NCI-H82 (cell line): ENCODE data around the gene ZFHX3.
"Not testable (repeated sequence)": the region's sequence is repeated elsewhere in the genome, so short reads cannot be mapped to it uniquely, and the experiment has no call there.

Experiments
- DNase-seq: peaks from one replicate; lab custom pipeline; 2025; lab: John Stamatoyannopoulos, UW

Gene ZFHX3

DNA sequence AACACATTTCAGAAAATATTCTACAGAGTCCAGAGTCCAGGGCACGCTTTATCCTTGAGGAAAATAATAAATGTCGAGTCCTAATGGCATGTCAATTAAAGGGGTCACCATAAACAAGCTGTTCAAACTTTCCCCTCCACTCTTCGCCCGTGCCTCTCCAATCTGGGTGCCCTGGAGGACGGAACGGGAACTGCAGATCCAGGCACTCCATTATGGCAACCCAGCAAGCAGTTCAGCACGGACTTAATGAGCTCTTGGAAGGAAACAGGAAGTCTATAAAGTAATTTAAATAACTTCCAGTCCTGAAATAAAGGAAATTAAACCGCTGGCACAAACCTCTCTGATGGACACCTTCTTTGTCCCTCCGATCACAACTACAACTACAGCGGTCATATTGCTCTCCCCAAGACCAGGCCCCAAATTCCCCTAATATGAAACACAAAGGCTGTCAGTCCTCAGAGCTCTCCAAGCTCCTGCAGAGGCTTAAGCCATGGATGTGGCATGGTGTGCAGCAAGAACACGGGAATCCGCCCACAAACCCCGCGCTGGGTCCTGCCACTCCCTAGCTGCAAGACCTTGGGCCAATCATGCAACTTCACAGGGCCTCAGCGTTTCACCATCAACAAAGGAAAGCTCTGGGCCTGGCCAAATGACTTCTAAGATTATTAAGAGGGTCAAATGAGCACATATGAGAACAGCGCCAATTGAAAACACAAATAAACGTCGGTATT, 52.6 kb downstream of the ZFHX3 start:
- DNase-seq: peak; percentile 65

DNA sequence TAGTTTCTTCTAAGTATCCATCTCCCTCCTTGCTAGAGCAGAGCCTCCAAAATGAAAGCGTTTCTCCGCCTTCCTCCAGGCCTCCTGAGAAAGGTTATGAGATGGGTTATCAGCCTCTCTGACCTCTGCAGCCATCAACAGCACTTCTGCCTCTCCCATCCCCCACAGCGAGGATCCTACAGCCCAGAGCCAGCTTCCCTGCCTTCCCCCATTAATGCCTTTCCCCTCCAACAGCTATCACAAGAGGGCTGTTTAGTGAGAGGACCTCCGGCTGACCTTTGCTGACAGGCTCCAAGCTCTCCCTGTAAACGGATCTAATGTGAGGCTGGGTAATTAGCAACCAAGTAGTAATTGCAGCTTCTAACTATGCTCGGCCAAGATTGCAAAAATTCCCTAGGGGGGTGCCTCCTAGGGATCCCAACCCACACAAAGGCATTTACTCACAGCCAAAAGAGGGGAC, 55.8 kb downstream of the ZFHX3 start:
- no peak for DNase-seq

DNA sequence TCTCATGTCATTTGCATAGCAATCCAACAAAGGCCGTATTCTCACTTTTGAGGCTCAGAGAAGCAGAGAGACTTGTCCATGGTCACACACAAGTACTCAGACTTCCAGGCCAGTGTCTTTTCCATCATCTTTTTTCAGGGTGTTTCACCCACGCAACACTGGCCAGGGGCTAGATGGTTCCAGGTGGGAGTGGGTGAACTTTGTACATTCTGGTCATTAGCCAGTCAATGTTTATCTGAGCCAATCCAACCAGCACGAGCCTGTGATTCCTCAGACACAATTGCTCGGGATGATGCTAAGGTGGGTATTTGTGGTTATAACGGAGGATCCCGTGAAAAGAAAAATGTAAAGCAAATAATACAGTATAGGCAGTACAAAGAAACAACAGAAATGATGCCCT, 56.3 kb downstream of the ZFHX3 start:
- no peak for DNase-seq

DNA sequence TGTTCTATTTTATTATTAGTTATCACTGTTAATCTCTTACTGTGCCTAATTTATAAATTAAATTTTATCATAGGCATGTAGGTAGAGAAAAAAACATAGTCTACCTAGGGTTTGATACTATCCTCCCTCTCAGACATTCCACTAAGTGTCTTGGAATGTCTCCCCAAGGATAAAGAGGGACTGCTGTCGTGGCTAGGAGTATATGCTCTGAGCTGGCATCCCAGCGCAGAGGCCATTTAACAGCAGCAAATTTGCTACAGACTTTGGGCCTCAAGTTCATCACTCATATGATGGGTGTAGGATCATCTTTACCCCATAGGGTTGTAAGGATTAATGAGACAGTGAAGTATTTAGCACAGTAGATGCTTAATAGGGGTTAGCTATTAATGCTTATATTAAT, 56.7 kb downstream of the ZFHX3 start:
- no peak for DNase-seq

DNA sequence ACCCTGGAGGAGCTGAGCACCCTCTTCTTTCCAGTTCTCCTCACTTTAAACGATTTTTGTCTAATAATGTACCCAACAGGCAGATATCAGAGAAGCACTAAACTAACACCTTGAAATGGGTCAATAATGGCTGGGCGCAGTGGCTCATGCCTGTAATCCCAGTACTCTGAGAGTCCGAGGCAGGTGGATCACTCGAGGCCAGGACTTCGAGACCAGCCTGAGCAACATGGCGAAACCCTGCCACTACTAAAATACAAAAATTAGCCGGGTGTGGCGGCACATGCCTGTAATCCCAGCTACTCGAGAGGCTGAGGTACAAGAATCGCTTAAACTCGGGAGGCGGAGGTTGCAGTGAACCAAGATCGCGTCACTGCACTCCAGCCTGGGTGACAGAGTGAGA, 57.4 kb downstream of the ZFHX3 start:
- DNase-seq: no peak

DNA sequence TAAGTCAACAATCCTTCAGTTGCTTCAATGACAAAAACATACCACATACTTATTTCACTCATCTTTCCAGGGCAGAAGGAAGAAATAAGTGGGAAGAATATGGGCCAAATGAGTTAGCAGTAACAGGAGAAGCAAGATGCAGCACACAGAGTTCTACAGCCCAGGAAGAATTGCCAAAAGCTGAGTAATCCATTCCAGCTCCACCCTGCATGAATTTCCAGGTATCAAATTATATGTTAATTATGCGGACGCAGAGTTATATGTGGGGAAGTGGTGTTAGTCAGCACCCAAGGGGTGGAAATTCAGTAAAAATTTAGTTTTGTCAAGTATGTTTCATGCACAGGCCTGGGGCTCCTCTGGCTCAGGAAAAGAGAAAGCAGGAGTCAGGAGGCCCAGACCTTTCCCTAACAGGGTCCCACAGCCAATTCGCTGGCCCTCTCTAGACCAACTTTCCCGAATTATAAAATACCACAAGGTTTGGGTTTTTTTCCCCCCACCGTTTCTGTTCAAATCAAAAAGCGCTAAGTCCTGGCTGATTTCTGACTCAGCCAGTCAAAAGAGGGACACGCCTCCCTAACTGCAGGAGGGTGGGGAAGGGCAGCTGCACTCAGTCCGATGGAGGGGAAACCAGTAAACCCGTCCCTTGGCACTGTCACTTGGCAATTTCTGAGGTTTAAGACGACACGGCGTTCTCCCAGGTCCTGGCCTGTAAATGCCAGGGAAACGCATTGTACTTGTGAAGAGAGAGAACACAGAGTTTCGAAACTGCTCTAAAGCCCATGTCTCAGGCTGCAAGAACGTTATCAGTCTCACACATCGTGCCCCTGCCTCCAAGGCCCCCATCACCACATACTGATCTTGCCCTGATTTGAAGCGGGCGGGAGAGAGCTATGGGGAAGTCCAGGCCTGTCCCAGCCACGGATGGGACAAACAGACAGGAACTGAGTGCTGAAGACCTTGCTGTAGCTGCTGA, 58.1 kb downstream of the ZFHX3 start:
- no peak for DNase-seq

DNA sequence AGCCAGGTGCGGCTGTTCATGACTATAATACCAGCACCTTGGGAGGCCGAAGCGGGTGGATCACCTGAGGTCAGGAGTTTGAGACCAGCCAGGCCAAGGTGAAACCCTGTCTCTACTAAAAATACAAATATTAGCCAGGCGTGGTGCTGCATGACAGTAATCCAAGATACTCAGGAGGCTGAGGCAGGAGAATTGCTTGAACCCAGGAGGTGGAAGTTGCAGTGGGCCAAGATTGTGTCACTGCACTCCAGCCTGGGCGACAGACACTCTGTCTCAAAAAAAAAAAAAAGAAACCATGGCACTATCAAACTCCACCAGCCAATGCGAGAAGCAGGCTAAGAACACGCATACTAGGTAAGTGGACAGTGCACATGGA, 58.7 kb downstream of the ZFHX3 start:
- not testable (repeated sequence) for DNase-seq

DNA sequence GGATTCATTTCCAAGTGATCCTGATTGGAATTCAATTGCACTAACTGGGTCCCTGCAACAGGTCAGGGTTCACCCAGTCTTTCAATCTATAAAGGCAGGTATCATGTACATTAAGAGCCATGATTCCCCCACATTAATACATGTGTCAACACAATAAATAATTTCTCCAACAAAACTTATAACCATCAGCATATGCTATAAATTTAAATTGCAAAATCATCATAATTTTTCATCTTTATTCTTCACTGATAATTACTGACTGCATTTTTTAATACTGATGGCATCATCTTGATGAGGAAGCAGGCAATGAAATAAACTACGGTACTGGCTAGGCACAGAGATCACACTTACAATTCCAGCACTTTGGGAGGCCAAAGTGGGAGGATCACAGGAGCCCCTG, 59.4 kb downstream of the ZFHX3 start:
- no peak for DNase-seq

DNA sequence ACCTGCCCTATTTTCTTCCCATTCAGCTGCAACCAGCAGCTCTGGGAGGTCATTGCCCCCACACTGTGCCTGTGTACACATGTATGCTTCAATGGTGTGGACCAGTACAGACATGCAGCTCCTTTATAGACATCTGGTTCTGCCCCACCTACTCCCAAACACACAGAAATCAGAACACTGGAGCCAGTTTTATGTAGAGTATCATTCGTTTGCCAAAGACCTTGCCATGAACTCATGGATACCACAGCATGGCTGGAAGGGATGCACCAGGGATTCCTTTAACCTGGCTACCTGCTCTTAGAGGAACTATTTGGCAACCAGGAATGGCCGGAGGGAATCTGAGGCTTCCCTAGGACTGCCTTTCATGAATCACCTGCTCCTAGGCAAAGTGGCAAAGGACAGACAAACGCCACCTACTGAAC, 60.4 kb downstream of the ZFHX3 start:
- DNase-seq: no peak

DNA sequence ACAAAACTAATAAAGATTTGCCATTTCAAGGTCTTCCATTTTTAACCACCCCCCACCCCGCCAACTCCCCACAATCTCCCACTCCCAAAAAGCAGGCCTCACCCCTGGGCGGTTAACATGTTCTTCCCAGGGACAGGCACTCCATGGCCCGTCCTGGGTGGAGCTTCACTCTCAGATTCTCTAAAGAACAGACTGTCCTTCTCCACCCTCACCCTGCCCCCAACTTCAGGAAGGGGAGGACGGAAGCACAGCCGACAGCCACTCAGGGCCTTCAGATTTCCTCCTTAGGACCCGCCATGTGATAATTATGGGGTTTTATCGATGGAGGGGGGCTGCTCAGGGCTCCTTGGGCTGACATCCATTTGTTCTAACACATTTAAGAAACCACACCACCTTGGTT, 61.9 kb downstream of the ZFHX3 start:
- DNase-seq: peak; percentile 6

DNA sequence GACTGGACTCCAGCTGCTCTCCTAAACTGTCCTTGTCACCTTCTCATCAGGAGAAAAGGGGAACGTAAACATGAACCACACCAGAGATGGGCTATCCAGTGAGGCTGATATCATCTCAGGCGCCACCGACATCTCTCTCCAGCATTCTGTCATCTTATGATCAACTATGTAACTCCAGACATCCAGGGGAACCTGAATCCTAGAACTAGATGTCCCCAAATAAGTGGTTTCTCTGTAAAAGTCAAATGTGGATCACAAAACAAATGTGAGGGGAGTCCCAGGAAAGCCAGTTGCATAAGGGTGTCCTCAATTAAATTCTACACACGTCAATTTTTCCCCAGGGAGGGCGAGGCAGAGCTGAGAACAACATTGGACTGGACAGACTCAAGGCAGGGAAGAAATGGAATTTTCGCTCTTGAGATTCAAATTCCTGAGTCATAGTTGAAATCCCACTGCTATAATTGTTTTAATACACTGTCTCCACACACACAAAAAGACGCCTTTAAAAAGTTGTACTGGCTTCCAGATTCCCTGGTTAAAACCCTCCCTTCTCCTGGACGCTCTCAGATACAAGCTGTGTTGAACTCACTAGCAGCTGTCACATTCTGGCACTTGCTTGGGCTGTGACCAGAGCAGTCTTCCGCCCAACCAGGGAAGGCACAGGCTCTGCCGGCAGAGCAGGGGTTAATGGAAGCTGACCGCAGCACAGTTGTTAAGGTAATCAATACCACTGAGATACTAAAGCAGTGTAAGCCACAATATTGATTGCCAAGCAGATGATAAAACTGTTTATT, 62.6 kb downstream of the ZFHX3 start:
- no peak for DNase-seq

DNA sequence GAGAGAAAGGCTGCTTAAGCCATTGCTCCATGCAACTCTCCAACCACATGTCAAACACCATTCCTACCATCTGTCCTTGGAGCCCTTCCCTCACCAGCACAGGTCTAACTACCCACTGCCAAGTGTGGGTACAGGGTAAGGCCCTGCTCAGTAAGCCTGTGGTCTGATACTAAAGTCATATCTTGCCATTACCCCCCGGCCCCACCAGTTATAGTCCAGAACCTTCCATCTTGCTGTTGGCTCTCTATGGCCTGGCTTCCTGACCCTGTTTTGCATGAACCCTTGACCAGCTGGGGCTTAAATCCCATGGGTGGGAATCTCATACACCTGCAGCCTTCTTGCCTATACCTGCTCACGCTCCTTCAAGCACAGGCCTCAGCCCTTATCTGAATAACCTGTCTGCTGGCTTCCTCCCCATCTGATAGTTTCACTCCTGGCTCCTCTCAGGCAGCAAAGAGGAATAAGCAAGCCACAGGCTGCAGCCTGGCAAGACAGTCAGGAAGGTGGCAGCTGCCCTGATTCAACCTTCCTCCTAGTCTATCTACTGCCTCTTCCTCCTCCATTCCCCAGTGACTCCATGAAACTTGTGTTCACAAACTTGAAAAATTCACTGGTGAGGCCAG, 64.1 kb downstream of the ZFHX3 start:
- DNase-seq: no peak

DNA sequence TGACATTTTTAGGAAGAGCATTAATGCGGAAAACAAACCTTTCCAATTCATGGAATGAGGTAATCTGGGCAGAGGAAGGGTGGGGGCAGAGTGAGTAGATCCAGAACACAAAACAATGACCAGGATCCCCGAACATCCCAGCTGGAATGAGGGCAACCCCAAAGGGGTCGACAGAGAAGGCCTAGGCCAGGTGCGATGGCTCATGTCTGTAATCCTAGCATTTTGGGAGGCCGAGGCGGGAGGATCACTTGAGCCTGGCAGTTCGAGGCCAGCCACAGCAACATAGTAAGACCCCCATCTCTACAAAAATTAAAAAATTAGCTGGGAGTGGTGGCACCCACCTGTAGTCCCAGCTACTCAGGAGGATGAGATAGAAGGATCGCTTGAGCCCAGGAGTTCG, 64.7 kb downstream of the ZFHX3 start:
- no peak for DNase-seq

DNA sequence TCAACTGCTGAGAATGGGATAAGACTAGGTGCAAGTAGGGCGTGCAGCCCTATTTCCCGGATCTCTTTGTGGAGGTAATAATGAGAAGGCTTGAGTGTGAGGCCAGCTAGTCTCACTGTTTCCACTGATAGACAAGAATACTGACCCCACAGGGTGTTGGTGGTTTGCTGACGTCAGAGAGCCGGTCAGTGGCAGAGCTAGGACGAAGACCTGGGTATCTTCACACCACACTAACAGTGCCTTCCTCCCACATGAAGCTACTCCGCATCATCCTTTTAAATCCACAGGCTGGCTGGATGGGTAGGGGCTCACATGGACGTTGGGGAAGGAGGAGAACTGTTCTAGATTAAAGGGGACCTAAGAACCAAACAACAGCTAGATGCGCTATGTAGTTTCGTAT, 68.0 kb downstream of the ZFHX3 start:
- DNase-seq: no peak

DNA sequence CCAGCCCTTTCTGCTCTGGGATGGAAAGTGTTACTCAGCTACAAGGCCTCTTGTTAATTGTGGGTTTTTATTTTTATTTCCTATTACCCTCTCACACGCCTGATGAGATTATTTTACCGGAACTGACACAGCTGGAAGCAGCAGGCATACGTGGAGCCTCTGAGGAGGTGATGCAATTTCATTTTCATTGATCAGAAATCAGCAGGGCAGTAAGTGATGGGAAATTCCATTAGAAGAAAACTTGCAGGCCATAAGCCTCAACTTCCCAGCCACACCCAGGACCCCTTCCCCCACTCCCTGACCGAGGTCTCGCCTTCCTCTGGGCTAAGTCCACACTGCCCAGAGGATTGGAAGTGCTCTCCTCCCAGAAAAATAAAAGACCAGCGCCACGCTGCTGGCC, 69.7 kb downstream of the ZFHX3 start:
- DNase-seq: no peak

DNA sequence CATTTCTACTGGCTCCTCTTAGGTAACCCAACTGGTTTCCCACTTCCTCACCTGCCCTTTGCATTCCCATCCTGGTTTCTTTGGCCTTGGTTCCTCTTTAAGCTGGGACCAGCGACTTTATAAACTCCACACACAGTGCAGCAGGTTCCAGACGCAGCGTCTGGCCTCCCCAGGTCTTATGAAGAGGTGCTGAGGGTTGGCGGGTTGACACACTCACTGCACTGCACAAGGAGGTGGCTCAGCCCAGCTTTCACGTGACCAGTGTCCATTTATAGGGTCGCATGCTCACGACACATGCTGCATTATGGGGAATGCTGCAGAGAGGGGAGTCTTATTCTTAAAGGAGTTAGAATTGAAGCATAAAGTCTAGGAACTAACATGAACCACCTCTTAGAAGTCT, 70.8 kb downstream of the ZFHX3 start:
- no peak for DNase-seq

DNA sequence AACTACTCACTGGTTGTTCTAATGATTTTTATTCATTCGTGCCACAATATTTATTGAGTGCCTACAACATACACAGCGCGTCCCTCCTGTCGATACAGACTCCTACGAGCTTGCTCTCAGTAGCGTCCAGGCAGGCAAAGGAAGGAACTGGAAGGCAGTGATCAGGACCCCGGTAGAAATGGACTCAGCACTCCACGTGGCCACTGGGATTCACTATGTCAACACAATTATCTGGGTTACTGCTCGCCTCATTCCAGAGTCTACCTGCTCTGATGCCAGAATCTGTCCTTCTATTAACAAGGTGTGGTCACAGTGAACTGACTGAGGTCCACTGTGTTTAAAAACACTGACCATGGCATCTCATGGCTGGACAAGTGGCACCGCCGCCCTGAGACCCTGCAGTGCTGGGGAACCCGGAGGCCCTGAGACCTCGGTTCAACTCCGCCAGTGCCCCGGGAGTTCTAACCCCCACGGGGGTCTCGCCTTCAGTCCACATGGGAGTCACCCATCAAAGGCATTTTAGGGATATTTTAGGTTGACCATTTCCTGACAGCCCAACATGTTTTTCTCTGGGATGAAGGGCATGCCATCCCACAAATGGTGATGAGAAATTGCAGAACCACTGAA, 71.4 kb downstream of the ZFHX3 start:
- no peak for DNase-seq

DNA sequence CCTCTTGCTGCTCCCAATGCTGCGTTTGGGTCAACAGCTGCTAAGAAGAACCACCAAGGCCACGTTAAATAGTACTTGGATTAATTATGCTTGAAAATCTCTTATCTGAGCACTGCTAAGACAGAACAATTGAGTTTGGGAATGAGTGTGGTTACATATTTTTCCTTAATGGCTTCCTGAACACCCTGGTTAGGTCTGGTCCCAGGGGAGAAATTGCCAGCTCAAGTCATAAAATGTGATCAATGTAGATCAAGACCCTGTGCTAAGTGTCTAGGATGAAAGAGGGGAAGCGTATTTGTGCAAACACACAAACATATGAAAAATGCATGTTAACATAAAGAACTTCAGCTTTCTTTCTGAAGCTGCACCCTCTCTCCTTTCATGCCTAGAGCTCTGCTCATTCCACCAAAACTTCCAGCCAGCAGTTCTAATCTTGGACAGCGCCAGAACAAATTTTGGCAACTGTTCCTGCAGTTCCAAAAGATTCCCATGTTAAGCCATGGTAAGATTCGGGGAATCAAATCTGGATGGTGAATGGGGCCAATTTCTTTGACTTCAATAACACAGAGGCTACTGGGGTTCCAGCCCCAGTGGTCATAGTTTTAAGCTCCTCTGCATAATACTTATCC, 72.0 kb downstream of the ZFHX3 start:
- no peak for DNase-seq

DNA sequence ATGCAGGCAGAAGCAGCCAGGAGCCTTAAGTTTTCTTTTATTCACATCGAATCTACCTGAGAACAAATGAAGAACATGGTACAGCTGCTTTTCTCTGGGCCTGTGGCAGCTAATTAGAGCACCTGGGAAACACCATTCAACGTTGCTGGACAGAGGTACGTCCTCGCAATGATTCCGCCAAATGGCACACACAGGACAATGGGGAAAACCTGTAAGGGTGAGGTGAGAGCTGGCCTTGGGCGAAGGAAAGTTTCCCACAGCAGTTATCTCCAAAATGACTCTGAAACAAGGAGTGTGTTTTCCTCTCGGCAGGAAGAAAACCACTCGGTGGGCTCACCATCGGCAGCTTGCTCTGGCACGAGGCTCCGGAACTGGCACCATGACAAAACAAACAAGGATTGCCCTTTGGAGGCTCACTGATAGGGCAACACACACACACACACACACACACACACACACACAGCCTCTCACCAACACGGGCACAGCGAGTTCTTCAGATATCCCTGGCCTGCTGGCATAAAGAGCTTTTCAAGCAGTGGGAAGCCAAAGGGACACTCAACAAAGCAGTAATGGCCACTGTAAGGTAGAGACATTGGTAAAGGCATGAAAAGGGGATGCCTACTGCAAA, 73.7 kb downstream of the ZFHX3 start:
- DNase-seq: no peak

DNA sequence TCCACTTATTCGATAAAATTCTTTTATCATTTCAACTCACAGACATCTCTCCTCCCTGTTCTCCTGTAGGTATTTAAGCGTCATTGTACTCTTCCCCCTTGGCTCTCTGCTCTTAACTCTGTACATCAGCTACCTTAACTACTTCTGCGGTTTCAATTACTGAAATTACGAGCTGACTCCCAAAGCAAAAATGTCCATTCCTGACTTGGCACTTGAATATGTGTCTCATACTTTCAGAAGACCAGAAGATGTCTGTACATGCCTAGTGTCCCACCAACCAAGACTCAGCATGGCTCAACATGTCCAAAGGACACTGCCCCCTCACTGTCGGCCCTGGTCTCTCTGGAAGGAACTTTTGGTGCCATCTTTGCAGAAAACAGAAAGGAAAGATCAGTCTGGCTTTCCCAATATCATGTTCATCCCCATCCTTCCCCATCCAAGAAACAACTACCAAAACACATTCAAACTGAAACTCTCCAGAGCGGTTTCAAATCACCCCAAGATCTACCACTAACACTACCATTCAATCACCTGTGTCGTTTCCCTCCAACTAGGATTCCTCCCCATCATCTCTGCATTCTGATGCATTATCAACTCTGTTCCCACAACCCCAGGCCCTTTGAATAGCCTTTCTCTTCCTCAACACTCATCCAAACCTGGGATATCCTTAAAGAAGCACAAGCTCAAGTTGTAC, 74.9 kb downstream of the ZFHX3 start:
- DNase-seq: no peak
